Measurements from ENCODE around the gene OR4D9.
"Not testable (repeated sequence)": the region's sequence is repeated elsewhere in the genome, so short reads cannot be mapped to it uniquely, and the experiment has no call there.

OR4D9 gene

GRCh38 chr11:59510941-59511589 lies at the start of gene OR4D9:
TSS of gene OR4D9 (plus strand) at chr11:59511539. CDS start at chr11:59514913, 3,374 bp downstream.
- no peak for DNase-seq

GRCh38 chr11:59463190-59463641 lies 48.1 kb upstream of the OR4D9 start:
- DNase-seq, result no peak

GRCh38 chr11:59473015-59473414 lies 38.3 kb upstream of the OR4D9 start, which contains the start of gene OR4D10:
TSS of gene OR4D10 (plus strand) at chr11:59473315. CDS start at chr11:59477430, 4,115 bp downstream.
- no peak for DNase-seq

- no peak for DNase-seq
Observed at GRCh38 chr11:59475176-59475575, 36.2 kb upstream of the OR4D9 start.

- DNase-seq, result no peak
Observed at GRCh38 chr11:59479906-59480305, 31.4 kb upstream of the OR4D9 start.

- DNase-seq, result no peak
Observed at GRCh38 chr11:59480359-59480758, 31.0 kb upstream of the OR4D9 start.

GRCh38 chr11:59501931-59502330 lies 9.4 kb upstream of the OR4D9 start:
- no peak for DNase-seq

GRCh38 chr11:59503276-59503675 lies 8.1 kb upstream of the OR4D9 start, which contains the start of gene OR4D11:
TSS of gene OR4D11 (plus strand) at chr11:59503576. CDS start at chr11:59503576, 0 bp downstream.
- no peak for DNase-seq

- no peak for DNase-seq
Observed at GRCh38 chr11:59511675-59512074, 336 bp downstream of the OR4D9 start.

- not testable (repeated sequence) for DNase-seq
Observed at GRCh38 chr11:59520139-59520538, 8.8 kb downstream of the OR4D9 start.

- no peak for DNase-seq
Observed at GRCh38 chr11:59520741-59521140, 9.4 kb downstream of the OR4D9 start.

- no peak for DNase-seq
Observed at GRCh38 chr11:59523541-59523940, 12.2 kb downstream of the OR4D9 start.

- DNase-seq, result no peak
Observed at GRCh38 chr11:59528711-59529110, 17.4 kb downstream of the OR4D9 start.

- no peak for DNase-seq
Observed at GRCh38 chr11:59532620-59533019, 21.3 kb downstream of the OR4D9 start.

- DNase-seq, result no peak
Observed at GRCh38 chr11:59534676-59535075, 23.3 kb downstream of the OR4D9 start.

- DNase-seq, result no peak
Observed at GRCh38 chr11:59542142-59542810, 30.9 kb downstream of the OR4D9 start.

GRCh38 chr11:59543713-59544112 lies 32.4 kb downstream of the OR4D9 start:
- not testable (repeated sequence) for DNase-seq

- DNase-seq, result no peak
Observed at GRCh38 chr11:59544869-59545178, 33.5 kb downstream of the OR4D9 start.

GRCh38 chr11:59545179-59546020 lies 34.1 kb downstream of the OR4D9 start:
- DNase-seq, result no peak

GRCh38 chr11:59547605-59548308 lies 36.4 kb downstream of the OR4D9 start:
- DNase-seq, result not testable (repeated sequence)

GRCh38 chr11:59548309-59548656 lies 36.9 kb downstream of the OR4D9 start:
- DNase-seq, result no peak

- DNase-seq, result peak; percentile 95
Observed at GRCh38 chr11:59550368-59550841, 39.1 kb downstream of the OR4D9 start.
